ENCODE data around the gene TMEM150A.
"Not testable (repeated sequence)": the region's sequence is repeated elsewhere in the genome, so short reads cannot be mapped to it uniquely, and the experiment has no call there.

TMEM150A gene

DNA sequence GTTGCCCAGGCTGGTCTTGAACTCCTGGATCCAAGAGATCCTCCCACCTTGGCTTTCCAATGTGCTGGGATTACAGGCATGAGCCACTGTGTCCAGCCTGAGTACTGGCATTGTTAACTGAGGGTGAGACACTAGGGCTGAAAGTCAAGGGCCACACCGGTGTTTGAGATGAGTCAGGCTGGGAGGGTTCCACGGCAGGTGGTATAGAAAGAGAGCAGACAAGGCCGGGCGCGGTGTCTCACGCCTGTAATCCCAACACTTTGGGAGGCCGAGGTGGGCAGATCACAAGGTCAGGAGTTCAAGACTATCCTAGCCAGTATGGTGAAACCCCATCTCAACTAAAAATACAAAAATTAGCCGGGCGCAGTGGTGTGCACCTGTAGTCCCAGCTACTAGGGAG, 10.2 kb downstream of the TMEM150A start:
- not testable (repeated sequence) for DNase-seq

- no peak for DNase-seq
Measured at GRCh38 chr2:85591563-85591962, 10.9 kb downstream of the TMEM150A start.

DNA sequence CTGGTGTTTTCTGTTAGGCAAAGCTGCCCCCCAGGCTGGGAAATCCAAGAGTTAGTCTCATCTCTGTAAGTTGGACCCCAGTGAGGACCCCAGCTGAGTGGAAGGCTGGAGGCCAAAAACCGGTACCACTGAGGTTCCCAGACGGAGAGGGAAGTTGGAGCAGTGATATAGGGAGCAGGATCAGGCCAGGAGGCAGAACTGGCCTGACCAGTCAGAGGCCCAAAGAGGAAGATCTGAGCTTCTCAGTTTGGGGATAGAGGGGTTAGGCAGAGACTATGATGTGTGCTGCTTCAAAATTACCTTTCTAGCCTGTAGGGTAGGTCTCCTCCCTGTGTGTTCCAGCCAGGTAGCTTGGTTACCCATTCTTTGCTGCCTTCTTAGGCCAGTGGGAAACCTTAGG, 11.5 kb downstream of the TMEM150A start:
- DNase-seq = no peak

GRCh38 chr2:85589982-85590791, 12.3 kb downstream of the TMEM150A start:
- no peak for DNase-seq

- no peak for DNase-seq
Measured at GRCh38 chr2:85589181-85589580, 13.3 kb downstream of the TMEM150A start.

DNA sequence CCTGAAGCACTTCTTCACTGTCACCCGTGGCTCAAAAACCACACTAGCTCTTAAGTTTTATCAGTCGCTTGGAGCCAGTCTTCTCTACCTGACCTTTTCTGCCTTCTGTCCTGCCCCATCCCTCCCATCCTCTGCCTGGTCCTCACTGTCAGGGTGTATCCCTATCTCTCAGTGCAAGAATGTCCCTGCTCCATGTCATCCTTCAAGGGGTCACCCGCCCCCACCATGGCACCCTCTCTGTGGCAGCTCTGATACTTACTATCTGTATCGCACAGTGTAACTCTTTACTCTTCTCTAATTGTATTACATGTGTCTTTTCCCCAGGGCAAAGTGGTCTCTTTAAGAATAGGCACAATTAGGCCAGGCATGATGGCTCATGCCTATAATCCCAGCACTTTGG, 13.9 kb downstream of the TMEM150A start:
- DNase-seq = no peak

- peak; percentile 62 for DNase-seq
Measured at GRCh38 chr2:85588236-85588635, 14.3 kb downstream of the TMEM150A start.

DNA sequence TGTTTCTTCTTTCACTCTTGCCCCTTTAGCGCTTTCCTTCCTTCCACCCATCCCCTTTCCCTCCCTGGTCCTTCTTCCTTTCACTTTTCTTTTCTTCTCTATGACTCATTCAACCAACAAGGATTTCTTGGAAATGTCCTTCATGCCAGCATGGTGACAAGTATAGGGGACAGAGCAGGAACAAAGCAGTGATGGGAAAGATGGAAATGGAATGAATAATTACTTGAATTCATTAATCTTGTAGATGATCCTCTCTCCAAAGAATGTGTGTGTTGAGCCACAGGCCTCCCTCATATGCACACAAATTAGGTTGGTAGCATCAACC, 16.8 kb downstream of the TMEM150A start:
- DNase-seq = no peak

- DNase-seq = no peak
Measured at GRCh38 chr2:85584857-85585780, 17.4 kb downstream of the TMEM150A start.

DNA sequence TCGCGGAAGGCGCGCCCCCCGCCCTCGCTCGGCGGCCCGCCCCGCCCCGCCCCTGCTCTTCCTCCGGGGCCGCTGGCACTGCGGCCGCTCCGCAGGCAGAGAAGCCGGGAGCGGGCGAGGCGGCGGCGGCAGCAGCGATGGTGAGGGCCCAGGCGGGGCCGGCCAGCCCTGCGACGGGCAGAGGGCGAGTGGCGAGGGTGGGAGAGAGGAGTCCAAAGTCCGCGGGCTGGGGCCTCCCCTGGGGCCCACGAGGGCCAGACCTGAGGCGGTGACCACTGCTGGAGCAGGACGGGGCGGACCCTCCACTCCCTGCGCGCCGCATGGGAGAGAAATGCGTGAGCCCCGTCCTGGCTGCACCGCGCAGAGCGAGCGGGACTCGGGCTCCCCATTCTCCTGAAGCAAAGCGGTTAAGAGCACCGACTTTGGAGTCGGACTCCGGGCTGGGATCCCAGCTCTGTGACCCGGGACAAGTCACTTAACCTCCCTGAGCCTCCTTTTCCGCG, 18.1 kb downstream of the TMEM150A start, which contains the start of gene VAMP5:
Gene VAMP5 (plus strand): TSS at position 78 of the 503 bp plus-strand sequence. CDS start 60 bp downstream, at position 138.
- DNase-seq = peak; percentile 53

DNA sequence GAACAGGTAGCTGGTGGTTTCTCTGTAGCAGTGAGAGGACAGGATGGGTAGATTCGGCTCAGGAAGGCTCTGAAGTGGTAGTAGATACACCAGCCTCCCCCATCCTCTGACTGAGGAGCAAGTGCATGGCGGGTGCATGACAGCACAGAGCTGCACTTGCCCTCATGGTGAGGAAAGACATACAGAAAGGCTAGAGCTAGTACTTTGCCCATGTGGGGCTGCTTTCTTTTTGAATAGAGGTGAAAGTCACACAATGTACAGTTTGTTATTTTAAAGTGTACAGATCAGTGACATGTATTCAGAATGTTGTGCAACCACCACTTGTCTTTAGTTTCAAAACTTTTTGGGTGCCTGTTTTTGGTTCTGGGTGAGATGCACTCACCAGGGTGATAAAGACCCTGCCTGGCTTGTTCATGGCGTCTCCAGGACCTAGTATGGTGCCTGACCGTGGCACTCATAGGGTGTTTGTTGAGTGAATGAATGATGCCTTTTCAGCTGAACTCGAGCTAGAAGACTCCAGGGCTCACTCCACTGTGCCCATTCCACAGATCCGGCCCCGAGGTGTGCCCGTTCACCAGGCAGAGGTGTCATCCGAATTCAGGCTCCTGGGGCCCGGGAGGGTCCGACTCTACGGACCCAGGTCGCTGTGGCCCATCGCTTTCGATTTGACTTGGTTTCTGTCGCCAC, 18.7 kb downstream of the TMEM150A start:
- DNase-seq = no peak

DNA sequence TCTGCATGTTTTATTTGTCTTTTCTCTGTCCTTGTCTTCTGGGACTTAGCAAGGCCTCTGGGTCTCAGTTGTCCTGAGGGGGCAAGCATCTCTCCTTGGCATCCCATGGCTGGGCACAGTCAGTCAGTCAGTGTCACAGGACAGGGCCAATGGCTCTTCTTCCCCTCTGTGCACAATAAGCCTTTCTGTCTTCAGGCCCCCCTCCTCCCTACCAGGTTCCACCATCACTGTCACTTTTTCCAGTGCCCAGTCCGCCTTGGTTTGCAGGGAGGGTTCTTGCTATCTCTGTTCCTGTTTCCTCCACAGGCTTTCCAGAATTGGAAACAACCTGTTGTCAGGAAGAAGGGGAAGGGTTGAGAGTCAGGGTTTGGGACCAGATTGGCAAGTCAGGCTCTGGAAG, 20.0 kb downstream of the TMEM150A start:
- no peak for DNase-seq

DNA sequence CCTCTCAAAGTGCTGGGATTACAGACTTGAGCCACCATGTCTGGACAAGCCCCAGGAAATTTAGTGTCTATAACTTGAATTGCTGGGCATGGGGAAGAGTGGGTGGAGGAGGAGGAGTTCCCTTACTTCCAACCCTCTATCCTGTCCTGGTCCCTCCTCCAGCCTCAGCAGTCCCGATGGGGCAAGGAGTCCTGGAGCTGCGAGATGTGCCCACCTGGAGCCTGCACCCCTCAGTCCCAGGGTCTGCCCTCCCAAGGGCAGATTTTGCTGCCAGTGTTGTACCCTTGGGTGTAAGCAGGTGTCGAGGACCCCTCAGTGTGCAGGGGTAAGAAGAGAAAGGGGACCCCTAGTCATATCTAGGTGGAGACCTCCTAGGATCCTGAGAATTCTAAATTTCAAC, 22.3 kb downstream of the TMEM150A start:
- DNase-seq = no peak

GRCh38 chr2:85579266-85579935, 23.1 kb downstream of the TMEM150A start:
- DNase-seq = peak; percentile 81

GRCh38 chr2:85578243-85579180, 24.0 kb downstream of the TMEM150A start:
- DNase-seq = peak; percentile 93

- DNase-seq = peak; percentile 81
Measured at GRCh38 chr2:85577386-85578242, 24.9 kb downstream of the TMEM150A start, which contains the start of gene VAMP8. Gene VAMP8 (plus strand): TSS chr2:85577586. CDS start chr2:85577647, 61 bp downstream.

DNA sequence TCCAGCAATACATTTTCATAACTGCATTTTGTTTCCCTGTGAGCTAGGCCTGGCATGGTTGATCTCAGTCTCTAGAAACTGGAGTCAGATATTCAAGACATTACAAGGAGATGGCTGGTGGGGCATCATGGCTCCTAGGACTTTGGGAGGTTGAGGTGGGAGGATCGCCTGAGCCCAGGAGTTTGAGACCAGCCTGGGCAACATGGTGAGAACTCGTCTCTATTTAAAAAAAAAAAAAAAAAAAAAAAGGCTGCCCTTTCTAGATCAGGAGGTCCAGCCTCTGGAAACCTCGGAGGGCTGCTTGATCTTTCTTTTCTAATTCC, 25.5 kb downstream of the TMEM150A start:
- DNase-seq = no peak

DNA sequence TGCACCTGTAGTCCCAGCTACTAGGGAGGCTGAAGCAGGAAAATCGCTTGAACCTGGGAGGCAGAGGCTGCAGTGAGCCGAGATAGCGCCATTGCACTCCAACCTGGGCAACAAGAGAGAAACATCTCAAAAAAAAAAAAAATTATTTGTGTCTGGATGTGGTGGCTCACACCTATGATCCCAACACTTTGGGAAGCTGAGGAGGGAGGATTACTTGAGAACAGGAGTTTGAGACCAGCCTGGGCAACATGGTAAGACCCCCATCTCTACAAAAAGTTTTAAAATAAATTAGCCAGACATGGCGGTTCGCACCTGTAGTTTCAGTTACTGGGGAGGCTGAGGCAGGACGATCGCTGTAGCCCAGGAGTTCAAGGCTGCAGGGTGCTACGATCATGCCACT, 26.8 kb downstream of the TMEM150A start:
- DNase-seq = no peak

- no peak for DNase-seq
Measured at GRCh38 chr2:85566265-85566664, 36.2 kb downstream of the TMEM150A start.

DNA sequence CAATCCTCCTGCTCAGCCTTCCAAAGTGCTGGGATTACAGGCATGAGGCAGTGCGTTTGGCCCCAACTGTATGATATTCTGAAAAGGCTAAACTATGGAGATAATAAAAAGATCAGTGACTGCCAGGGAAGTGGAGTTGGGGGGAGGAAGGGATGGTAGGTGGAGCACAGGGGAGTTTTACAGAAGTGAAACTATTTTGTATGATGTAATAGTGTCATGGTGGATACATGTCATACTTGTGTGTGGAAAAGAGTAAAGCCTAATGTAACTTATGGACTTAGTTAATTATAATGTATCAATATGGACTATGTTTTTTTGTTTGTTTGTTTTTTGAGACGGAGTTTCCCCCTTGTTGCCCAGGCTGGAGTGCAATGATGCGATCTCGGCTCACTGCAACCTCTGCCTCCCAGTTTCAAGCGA, 38.3 kb downstream of the TMEM150A start:
- DNase-seq = peak; percentile 40
